Kidney glomerular epithelial cell (primary cell): ENCODE data around the gene PFKFB3.
"Not testable (repeated sequence)": the region's sequence is repeated elsewhere in the genome, so short reads cannot be mapped to it uniquely, and the experiment has no call there.

Experiments
- DNase-seq: peaks from one replicate; lab custom pipeline; 2025; lab: John Stamatoyannopoulos, UW

Gene PFKFB3

DNA sequence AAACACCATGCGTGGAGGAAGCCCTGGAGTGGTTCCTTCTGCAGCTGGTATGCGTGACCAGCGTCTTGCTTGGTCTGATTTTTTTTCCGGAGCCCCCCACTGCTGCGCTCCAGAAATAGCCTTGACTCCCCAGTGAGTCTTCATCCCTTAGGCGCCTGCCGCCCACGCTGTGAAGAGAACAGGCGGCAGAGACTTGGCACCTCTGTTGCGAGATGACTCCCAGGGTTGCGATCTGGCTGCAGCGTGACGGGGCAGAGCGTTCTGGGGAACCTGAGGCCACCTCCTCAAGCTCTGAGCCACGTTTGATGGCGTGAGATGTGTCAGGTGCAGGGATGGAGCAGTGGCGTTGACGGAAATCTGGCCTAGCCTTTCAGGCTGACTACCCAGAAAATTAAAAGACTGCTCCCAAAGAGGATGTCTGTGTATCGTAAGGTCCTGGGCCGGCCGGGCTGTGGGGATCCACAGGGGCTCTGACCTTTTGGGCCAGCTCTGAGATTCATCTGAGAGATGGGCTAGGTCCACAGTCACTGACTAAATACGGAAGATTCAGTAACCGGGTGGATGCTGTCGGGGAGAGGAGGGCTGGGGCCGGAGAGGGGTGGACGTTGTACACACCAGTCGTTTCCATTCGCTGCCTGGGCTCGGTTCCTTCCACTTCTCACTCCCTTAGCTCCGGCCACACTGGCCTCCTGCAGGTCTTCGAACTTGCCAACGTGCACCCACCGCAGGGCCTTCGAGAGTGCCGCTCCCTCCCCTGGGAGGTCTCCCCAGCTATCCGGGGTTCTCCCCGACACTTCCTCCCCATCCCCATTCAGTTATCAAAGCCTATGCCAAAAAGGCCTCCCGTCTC, 33.8 kb downstream of the PFKFB3 start:
- DNase-seq, result no peak

DNA sequence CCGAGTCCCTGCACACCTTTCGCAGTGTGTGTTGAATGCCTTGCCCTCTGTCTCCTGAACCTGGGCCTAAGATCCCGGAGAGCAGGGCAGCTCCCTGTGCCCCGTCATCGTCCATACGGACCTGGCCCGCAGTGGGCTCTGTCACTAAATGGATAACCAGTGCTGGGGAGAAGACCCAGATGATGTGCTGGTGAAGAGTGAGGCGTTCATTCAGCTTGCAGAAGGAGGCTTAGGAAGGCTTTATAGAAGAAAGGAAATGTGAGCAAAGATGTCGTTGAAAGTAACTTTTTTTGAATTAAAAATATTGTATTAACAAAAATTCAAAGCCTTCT, 34.4 kb downstream of the PFKFB3 start:
- no peak for DNase-seq

DNA sequence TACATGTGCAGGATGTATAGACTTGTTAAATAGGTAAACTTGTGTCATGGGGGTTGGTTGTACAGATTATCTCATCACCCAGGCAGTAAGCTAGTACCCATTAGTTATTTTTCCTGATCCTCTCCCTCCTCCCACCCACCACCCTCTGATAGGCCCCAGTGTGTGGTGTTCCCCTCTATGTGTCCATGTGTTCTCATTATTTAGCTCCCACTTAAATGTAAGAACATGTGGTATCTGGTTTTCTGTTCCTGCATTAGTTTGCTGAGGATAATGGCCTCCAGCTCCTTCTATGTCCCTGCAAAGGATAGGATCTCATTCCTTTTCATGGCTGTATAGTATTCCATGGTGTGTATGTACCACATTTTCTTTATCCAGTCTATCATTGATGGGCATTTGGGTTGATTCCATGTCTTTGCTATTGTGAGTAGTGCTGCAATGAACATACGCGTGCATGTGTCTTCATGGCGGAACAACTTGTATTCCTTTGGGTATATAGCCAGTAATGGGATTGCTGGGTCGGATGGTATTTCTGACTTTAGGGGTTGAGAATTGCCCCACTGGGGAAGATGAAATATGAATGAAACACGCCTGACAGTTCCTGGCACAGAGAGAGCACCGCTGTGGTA, 36.0 kb downstream of the PFKFB3 start:
- DNase-seq, result not testable (repeated sequence)

DNA sequence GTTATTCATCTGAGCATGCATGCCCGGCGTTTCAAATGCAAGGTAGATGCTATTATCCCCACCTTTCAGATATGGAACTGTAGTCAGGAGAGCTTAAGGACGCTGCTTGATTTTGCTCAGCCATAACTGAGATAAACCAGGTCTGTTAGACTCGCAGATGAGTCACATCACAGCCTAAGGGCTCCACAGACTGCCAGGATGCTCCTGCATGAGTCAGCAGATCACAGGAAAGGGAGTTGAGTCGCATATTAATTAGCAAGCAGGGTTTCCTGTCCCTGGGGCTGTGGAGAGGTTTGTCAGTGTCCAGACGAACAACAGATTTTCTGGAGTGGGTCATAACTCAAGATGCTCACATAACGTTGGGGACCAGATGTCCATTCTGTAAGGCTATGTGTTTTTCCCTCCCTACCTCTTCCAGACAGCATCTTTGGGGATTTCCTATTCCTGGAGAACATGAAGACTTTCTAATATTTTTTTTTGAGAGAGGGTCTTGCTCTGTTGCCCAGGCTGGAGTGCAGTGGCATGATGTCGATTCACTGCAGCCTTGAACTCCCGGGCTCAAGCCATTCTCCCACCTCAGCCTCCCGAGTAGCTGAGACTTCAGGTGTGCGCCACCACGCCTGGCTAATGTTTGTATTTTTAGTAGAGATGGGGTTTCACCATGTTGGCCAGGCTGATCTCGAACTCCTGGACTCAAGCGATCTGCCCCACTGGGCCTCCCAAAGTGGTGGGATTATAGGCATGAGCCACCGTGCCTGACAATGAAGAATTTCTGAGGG, 36.7 kb downstream of the PFKFB3 start:
- DNase-seq, result peak; percentile 96

DNA sequence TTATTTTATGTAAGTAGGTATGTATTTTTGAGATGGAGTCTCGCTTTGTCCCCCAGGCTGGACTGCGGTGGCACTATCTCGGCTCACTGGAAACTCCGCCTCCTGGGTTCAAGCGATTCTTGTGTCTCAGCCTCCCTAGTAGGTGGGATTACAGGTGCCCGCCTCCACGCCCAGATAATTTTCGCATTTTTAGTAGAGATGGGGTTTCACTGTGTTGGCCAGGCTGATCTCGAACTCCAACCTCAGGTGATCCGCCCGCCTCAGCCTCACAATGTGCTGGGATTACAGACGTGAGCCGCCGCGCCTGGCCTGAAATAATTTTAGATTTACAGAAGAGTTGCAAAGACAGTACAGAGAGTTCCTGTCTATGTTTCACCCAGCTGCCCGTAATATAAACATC, 37.5 kb downstream of the PFKFB3 start:
- DNase-seq, result no peak

DNA sequence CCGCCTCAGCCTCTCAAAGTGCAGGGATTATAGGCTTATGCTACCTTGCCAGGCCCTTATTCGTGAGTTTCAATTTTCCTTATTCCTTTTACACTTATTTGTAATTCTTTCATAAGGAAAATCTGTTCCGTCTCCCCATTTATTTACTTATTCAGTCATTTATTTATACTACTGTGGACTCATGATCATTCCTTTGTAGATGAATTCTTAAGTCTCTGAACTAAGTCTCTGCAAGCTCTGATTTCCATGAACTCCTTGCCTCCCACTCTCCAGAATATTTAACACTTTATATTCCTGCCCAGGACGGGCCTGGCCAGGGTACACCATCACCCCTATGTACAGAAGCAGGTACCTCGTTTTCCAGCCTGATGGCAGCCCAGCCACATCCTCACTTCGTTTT, 39.4 kb downstream of the PFKFB3 start:
- no peak for DNase-seq

DNA sequence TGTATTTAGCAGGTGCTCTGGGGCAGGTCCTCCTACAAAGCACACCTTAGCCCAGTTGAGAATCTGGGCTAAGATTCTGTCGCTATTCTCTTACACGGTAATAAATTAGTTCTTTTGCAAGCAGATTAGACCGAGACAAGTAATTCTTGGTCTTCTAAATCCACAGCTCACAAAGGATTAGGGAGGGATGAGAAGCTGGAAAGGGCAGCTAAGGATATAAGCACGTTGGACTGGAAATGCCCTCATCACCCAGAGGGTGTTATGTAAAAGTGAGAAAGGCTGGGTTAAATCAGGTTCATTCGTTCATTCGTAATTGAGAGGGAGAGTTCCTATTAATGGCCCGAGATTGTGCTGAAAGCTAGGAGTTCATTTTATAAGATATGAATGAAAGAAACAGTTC, 41.8 kb downstream of the PFKFB3 start:
- no peak for DNase-seq

DNA sequence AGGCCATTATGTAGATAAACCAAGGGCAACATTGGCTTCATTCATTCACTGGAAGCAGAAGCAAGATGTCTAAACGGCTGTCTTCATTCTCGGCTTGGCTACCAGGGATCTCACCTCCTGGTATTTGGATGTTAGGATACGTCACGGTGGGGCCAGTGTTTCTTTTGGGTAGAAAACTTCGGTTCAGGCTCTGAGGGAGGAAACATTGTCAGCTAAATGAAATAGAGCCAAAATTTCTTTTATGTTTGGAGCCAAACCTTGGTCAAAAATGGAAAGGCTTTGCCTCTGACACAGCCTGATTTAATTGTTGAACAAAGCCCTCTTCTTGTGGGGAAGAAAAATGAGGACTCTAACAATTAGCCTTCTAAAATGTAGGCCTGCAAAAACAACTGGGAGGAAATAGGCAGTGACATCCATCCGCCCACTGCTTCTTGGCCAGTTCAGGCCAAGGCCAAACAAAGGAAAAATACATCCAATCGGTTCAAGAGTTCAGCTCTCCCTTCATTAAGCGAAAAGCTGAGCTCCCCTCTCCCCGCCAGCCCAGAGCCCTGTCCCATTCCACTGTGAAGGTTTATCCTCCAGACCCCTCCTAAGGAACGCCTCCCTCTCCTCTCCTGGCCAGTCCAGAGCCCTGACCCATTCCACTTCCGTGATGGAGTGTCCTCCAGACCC, 44.4 kb downstream of the PFKFB3 start:
- no peak for DNase-seq

DNA sequence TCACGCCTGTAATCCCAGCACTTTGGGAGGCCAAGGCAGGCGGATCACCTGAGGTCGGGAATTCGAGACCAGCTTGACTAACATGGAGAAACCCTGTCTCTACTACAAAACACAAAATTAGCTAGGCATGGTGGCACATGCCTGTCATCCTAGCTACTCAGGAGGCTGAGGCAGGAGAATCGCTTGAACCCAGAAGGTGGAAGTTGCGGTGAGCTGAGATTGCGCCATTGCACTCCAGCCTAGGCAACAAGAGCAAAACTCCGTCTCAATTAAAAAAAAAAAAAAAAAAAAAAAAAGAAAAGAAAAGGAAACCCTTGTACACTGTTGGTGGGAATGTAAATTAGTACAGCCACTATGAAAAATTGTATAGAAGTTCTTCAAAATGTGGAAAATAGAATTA, 46.2 kb downstream of the PFKFB3 start:
- not testable (repeated sequence) for DNase-seq

DNA sequence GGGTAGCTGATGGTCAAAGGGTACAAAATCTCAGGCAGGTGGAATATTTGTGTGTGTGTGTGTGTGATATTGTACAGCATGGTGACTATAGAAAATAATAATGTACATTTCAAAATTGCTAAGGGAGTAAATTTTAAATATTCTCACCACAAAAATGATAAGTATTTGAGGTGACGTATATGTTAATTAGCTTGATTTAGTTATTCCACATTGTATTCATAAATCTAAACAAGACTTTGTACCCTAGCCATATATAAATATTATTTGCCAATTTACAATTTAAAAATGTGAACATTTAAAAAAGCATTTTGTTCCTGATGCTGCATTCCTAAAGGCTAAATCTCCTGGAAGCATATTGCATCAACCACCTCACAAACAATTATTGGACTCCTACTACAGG, 47.0 kb downstream of the PFKFB3 start:
- DNase-seq, result no peak

DNA sequence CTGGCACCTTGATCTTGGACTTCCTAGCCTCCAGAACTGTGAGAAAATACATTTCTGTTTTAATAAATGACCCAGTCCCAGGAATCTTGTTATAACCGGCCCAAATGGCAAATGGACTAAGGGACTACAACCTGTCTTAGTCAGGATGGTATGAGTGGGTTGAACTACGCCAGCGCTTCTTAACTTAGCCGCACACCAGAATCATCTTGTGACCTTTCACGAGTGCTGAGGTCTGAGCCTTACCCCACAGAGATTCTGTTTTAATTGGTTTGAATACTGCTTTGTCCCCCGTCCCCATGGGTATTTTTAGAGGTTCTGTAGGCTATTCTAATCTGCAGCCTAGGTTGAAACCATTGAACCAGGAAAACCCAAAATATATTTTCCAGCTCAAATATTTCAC, 48.0 kb downstream of the PFKFB3 start:
- no peak for DNase-seq

DNA sequence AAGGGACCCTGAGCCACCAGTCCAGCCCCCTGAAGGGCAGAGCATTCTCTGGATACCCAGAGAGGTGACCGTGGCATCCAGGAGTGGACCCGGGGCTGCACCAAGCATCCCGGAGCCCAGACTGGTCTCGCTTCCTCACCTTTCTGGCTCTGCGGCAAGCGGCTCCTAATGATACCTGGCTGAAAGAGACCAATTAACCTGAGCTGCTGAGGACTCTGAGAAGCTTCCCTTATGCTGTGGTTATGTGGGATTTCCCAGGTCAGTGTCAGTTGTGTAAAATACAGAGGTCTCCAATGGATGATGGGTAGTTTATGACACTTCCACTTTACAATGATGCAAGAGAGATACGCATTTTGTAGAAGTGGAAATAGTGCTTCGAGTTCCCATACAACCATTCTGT, 51.5 kb downstream of the PFKFB3 start:
- no peak for DNase-seq

DNA sequence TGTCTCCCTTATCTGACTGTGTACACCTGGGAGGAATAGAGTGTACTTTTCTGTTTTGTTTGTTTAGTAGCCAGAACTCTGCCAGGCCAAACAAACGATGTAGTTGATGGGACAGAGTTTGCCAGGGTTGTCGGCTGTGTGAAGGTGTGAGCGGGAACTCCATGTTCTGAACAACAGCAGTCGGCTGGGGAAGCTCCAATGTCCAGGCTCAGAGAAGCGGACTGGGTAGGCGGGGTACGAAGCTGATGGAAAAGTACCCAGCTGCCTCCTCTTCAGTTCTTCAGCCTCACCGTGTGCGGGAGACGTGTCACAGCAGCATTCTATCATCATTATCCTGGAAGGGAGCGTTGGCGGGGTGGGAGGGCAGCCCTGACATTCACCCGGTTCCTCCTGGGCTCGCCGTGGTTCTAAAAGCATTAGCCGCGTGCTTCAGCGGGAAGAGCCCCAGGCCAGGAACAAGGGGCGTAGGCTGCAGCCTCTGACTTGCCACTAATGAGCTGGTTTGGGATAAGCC, 52.9 kb downstream of the PFKFB3 start:
- DNase-seq, result no peak

DNA sequence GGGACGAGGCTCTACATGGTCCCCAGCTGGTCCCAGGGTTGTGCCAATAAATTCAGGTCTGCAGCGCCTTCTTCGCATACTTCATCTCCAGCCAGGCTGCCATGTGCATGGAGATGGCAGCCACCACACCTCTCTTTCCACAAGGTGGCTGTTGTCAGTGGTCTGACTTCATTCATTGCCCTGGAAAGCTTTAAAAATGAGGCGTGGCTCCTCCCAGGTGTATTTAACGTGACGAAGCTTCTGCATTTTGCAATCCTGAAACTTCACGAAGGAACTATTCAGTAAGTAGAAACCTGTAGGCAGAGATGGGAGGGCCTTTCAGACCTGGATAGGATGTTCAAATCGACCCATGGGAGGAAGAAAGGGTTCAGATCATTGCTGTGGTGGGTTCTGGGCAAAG, 53.7 kb downstream of the PFKFB3 start:
- DNase-seq, result no peak

DNA sequence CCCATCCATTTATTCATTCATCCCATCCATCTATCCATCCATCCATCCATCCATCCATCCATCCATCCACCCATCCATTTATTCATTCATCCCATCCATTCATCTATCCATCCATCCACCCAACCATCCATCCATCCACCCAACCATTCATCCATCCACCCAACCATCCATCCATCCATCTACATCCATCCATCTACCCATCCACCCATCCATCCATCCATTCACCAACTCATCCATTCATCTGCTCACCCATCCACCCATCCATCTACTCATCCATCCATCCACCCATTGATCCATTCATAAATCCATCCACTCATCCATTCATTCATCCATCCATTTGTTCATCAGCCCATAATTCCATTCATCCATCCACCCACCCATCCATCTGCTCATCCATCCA, 56.4 kb downstream of the PFKFB3 start:
- no peak for DNase-seq

DNA sequence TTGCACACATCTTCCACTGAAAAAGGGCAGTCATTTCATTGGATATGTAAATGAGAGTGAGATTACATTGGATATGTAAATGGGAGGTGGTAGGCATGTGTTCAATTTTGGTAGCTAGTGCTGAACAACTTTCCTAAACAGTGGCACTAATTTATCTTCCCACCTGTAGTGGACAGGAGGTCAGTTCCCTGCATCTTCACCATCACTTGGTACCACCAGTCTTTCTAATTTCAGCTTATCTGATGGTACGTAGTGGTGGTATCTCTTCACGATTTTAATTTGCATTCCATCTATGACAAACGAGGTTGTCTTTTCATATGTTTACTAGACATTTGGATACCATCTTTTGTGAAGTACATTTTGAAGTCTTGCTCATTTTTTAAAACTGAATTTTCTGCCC, 58.1 kb downstream of the PFKFB3 start:
- no peak for DNase-seq

DNA sequence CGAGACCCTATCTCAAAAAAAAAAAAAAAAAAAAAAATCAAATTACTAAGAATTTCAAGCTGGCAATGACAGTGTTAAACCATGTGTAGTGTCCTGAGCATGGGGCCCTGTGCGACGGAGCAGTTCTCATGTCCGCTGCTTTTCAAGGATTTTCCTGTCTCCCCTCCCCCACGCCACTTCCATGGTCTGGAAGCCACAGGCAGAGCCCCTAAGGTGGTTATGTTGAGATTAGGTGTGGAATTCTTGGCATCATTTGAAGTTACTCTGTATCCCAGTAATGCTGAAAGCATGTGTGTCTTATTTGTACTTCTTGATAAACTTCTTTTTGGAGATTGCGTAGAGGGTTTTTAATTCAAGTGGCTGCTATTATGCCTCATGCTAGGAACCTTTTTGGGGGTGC, 65.2 kb downstream of the PFKFB3 start:
- DNase-seq, result no peak

DNA sequence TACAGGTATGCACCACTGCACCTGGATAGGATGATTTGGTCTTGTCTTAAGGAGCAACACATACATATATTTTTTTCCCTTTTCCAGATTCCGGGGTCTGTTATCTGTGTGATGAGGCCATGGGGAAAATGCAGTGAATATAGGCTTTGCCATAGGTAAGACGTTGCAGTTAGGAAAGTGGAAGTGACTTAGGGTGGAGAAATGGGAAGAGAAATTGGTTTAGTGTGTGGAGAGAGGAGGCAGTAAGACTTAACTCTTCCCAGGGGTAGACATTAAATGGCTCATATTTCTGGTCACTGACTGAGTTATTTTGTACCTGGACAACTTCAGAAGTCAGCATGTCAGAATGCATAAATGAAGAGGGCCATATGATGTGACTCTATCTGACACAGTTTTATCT, 66.7 kb downstream of the PFKFB3 start:
- DNase-seq, result no peak

DNA sequence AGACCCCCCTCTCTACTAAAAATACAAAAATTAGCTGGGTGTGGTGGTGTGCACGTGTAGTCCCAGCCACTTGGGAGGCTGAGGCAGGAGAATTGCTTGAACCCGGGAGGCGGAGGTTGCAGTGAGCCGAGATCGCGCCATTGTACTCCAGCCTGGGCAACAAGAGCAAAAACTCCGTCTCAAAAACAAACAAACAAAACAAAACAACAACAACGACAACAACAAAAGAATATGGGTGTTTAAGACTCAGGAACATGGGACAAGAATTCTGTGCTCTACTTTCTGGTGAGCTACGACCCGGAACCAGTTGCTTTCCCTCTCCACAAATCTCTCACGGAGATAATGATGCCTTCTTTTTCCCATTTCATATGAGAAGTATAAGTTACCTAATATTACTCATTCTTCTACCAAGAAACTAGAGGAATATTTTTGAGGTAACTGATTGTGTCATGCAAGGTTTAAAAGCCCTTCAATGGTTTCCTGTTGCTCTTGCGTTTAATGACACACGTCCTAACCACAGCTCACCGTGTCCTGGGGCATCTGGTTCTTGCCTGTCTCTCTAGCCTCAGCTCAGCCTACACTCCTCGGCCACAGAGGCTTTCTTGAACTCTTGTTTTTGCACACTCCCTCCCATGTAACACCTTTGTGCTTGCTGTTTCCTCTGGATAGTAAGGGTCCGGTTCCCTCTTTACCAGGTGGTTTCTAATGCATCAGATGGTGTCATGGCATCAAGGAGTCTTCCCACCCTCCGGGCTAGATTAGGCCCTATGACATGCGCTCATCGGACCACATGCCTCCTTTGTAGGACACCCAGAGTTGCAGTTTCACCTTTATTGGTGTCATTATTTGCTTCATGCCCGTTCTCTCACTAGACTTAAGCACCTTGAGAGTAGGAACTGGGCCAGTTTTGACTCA, 67.5 kb downstream of the PFKFB3 start:
- no peak for DNase-seq

DNA sequence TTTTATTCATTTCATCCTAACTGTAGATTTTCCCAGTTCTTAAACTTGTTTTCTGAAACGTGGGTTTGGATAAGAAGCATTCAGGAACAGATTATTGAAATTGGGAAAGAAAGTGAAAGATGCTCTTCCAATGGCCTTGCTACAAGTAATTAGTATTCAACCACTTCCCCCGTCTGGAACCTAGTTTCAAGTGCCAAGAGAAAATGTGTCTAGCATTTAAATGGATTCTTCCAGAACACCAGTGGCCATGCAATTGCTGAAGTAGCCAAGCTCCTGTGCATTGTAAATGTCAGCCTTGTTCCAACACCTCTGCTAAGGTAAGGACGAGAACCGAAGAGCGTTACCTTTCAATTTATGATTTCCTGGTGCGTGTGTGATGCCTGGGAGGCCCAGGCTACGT, 68.2 kb downstream of the PFKFB3 start:
- no peak for DNase-seq

DNA sequence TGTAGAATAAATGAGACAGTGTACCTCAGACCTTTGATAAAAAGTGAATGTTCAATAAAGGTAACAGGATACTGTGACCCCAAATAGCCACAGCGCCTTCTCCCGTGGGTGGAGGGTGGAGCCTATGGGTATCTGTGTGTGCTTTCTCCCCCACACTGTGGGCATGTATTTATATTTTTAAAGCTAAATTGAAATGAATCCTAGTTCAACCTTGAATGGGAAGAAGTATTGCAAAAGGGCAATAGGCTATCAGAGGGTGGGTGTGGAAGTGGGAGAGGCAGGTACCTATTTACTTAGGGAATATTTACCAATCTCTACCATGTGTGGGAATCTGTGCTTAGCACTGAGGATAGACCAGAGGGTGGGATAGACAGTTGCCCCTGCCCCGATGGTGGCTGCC, 68.9 kb downstream of the PFKFB3 start:
- DNase-seq, result no peak
